Stimulated activated naive CD8-positive, alpha-beta T cell treated with anti-CD3 and anti-CD28 coated beads, Interleukin-15, Interleukin-2, amounts not matched to agents 100 U/mL and 50 U/mL, for 24 hours (primary cell): ENCODE measurements around the gene CHST14.
"Not testable (repeated sequence)": the region's sequence is repeated elsewhere in the genome, so short reads cannot be mapped to it uniquely, and the experiment has no call there.

Experiments
- ATAC-seq: fragments of 150-1000 bp; cut with Tn5 transposase; one replicate; pipeline ENCODE4 v1.10.0; 2021
- DNase-seq: peaks from one replicate; pipeline ENCODE4 v3.0.0; 2021

The CHST14 gene

DNA sequence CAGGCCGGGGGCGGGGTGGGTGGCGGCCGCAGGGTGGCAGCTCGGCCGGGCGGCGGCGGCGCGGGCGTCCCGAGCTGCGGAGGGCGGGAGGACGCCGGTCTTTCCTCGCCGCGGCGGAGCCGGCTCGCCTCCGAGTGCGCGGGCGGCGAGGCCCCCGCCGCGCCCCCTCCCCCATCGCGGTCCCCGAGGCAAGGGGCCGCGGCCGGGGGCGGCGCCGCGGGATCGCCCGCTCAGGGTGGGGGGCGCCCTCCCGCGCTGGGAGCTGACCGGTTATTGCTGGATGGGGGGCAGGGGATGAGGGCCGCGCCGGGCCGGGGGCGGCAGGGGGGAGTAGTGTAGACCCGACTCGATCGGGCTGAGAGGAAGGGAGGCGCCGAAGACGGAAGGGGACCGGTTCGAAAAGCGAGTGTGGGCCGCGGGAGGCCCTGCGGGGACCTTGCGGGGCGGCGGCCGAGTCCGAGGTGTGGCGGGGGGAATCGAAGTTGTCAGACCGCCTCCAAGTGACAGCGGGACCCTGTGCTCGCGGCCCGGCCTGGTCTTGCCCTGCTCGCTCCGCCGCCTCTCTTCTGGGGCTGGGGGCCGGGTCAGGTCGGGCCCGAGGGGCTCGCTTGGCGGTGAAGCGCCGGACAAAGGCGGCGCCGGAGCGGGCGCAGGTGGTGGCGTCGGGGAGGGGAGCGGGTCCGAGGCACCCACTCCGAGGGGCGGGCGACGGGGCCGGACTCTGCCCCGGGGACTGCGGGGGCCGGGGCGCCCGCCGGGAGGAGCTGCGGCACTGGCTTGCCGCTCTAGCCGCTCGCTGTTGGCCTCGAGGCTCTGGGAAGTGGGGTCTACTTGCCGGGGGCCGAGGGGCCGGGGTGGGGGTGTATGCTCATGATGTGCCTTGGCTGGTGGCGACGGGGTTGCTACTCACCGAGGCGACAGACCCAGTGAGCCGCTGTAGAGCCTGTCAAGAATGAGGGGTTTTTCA, 28.9 kb upstream of the CHST14 start:
- peak; percentile 44 for DNase-seq
- no peak for ATAC-seq

DNA sequence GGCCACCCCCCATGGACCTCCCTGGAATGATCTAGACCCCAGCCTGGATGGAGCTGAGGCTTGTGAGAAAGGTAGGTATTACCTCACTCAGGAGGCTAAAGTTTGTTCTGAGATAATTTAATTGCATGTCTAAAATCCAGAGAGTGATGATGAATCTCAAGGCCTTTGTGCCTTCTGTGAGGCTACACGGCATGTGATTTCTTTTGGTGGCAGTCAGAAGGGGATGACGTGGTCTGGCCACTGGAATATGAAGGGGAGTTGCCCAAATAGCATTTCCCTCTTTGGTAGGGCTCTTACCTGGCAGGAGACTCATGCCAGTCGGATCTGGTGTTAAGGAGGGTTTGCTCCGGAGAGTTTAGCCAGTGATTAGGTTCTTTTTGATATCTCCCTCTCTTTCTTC, 27.5 kb upstream of the CHST14 start:
- no peak for DNase-seq
- ATAC-seq, result no peak

DNA sequence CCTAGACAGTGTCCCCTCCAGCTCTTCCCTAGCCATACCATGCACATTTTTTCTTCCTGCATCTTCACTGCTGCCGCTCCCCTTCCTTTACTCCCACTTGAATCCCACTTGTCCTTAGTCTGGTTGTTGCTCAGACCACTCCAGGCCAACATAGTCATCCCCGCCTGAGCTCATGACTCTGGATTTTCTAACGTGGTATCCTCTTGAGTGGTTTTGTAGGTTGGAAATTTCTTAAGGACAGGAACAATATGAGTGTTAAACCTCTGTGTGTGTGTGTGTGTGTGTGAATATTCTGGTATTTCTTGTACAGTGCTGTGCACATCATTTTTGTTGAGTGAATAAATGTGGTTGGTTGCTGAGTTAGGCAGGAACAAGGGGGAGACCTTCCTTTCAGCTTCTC, 26.9 kb upstream of the CHST14 start:
- no peak for DNase-seq
- ATAC-seq, result no peak

DNA sequence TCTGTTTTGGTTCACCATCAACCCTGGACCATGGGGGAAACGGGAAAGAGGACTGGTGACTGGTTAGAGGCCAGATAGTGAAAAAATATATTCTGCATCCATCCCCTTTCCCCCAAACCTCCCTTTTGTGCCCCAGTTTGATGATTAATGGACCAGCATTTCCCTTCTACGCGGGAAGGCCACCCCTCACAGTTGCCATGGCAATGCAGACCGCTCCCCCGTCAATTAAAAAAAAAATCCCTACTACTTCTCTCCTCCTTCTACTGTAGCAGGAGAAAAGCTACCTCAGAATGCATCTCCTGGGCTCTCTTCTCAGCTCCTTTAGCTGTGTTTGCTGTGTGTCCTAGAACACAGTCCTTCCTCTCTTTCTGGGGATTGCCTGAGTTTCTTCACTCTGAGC, 26.0 kb upstream of the CHST14 start:
- ATAC-seq, result no peak
- no peak for DNase-seq

DNA sequence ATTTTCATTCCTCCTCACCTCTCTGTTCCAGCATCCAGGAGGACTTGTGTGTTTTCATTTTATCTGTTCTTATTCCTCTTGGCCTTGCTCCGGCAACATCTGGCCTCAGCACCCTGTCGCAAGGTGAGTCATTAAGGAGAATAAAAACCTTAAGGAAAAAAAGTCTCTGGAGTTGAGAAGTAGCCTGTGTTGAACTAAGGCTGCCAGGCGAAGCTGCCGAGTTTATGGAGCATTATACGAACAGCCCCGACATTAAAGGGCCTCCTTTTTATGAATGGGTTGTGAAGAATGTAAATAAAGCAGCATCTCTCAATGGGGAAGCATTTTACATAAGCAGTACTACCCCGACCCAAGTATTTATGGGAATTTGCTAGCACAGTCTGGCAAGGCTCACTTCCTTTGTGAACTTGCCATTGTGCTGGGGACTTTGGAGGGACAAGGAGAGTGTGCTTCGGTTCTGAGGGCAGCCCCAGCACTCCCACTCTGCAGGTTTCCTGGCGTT, 25.3 kb upstream of the CHST14 start:
- DNase-seq (no peak), ATAC-seq (no peak)

DNA sequence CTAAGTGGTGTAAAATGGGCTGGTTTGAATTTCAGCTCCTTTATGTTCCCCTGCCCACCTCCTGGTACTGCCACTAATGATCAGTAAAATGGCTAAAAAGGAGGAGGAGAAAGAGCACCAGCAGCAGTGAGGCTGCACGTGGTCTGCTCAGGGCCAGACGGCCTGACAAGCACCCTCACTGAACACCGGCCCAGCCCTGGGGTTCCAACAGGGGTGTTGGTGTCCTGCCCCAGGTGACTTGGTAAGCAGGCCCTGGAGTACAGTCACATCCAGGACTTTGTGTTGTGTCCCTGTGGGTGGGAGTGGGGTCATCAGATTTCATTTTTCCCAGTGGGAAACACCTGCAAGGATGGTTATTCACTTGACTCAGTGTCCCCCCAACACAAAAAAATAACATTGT, 24.6 kb upstream of the CHST14 start:
- ATAC-seq (no peak), DNase-seq (no peak)

DNA sequence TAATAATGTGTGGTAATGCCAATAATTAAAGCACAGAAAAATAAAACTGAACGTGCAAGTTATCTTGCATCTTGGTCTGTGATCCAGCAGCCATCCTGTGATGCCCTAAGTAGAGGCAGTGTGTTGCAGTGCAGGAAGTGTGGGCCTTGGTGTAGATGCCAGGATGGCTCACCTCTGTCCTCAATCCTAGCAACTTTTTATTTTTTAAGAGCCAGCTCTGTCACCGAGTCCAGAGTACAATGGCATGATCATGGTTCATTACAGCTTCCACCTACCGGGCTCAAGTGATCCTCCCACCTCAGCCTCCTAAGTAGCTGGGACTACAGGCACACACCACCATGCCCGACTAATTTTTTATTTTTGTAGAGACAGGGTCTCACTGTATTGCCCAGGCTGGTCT, 22.4 kb upstream of the CHST14 start:
- DNase-seq, result no peak
- no peak for ATAC-seq

DNA sequence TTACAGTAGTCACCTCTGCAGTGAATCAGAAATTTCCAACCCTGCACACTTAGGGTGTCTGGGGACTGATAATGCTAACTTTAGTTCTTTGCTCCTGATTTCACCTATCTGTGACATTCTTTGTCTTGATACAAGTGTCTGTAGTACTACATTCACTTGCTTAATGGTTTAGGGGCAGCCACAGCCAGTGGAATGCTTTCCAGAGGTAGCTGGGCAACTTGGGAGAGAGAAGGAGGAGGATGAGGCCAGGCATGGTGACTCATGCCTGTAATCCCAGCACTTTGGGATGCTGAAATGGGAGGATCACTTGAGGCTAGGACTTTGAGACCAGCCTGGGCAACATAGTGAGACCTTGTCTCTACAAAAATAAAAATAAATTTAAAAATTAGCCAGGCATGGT, 21.5 kb upstream of the CHST14 start:
- no peak for DNase-seq
- ATAC-seq, result no peak

DNA sequence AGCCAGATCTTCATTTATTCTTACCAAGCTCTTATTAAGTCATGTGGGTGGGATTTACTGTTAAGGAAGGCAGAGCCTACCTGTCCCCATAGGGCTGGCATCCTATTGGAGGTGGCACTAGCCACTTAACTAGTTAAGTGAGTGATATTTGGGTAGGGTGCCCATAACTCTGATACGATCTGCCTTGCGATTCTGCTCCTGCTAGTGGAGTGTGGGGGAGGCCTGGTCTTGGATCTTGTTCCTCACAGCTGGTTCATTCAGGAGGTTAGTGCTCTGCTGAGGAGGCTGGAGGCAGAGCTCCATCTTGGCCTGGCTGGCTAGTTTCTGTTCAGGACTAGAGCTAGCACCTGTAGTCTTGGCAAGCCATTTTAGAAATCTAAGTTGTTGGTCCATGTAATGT, 20.7 kb upstream of the CHST14 start:
- DNase-seq, result no peak

DNA sequence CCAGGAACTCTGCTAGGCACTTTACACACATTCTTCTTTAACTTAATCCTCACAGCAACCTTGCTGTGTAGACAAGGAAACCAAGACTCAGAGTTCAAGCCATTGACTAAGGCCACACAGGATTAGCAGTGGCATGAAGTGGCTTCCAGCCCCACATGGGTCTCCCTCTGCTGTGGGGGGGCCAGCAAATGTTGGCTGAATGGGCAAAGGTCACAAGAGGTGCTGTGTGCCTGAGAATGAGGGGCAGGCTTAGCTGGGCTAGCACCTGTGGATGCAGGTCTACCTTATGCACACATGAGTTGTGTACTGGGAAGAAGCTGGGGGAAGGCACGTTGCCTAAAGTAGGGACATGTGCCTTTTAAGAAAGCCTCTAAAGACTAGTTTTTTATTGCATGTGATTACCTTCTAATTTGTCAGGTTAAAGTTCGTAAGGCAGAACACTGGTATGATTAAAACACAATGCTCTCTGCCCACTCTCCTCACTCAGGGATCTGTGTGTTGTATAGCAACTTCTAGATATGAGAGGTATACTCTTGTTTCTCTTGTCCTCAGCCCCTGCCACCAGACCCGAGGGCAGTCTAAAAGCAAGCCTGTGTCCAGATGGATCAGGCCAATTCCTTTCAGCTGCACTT, 19.1 kb upstream of the CHST14 start:
- DNase-seq (no peak), ATAC-seq (no peak)

More for the DNA sequence above, 20.7 kb upstream of the CHST14 start:
- ATAC-seq, result no peak

DNA sequence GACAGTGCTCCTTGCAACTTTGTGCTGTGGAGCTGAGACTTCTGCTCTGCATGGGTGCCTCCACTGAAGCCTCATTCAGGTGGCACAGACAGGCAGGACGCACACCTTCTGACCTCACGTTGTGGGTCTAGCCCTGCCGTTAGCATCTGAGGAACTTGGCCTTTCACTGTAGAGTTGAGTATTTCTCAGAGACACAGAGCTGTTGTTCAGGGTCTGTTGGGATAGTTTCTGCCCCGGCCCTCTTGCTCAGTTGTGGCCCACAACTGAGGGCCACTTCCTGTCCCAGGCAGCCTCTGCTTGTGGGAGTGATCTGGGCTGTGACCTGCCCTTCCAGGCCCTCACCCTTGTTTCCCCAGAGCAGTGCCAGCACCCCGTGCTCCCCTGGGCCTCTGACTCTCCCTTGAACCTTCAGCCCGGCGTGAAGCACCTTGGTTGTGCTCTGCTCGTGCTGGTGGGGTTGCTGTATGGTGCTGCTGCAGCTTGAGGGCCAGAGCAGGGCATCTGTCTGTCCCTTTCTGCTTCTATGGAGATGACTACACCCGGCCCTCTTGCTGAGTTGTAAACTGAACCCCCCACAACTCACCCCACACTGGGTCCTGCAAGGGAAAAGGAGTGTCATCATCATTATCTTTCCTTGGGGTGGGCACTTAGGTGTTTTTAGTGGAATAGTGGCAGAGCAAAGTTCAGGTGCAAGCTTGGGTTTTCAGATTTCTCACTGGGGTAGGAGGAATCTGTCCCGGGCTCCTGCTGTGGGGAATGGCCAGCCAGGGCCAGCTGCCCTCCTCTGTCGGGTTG, 18.3 kb upstream of the CHST14 start:
- peak; percentile 35 for ATAC-seq
- no peak for DNase-seq

DNA sequence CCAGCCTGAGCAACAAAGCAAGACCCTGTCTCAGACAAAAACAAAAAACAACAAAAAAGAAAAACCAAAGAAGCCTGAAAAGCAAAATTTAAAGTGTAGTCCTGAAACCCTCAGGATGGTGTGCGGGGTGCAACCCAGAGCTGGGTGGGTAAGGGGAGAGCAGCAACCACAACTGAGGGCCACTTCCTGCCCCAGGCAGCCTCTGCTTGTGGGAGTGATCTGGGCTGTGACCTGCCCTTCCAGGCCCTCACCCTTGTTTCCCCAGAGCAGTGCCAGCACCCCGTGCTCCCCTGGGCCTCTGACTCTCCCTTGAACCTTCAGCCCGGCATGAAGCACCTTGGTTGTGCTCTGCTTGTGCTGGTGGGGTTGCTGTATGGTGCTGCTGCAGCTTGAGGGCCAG, 16.8 kb upstream of the CHST14 start:
- peak; percentile 53 for ATAC-seq
- DNase-seq, result not testable (repeated sequence)

DNA sequence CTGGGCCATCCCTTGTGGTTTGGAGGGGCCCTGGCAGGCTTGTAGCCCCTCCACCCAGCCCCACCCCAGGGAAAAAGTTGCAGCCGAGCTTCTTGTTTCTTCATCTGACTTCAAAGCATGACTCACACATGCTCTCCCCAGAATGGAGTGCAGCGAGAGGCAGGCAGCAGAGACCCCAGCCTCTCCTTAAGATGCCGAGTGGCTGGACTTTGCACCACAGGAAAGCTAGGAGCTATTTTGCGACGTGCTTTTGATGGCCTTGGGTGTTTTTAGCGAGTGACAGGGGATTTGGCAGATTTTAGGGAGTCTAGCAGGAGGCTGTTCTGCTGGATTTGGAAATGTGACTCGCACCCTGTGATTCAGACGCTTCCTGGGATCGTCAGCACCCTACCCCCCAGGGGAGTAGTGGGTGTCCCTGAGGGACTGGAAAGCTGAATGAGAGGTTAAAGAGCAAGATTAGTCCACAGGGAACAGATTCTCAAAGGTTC, 15.8 kb upstream of the CHST14 start:
- DNase-seq (no peak), ATAC-seq (peak; percentile 52)

DNA sequence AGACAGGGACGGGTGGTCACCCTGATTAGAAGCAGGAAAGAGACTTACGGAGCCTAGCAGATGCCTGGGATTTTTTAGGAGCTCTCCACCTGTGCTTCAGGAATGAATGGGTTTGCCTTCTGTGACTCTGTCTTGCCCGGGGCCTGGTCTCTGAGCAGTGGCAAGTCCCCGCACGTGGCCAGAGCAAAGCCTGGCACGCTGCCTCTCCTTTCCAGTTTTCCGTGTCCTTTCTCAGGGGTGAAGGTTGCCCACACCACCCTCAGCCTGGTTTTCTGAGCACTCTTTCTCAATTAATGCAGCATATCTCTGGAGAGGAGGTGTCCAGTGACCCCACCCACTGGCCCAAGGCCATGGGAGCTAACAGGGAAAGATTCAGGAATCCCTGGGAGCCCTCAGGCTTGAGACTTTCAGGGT, 14.5 kb upstream of the CHST14 start:
- ATAC-seq (no peak), DNase-seq (no peak)

DNA sequence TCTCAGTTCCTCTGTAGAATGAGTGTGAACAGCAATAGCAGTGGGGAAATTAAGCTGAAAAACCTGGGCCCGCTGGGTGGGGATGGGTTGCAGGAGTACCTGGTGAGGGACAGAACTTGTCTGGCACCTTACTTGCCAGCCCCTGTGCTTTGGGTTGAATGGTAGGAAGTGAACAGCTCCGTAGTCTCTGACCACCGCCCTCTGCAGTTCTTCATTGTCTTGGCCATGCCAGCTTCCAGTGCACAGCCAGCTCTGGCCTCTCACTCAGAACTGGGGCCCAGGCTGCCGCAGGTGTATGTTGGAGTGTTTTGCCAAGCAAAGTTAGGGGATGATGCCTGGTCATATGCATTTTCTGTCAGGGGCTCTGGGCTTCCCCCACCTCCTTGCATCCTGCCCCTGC, 14.0 kb upstream of the CHST14 start:
- DNase-seq (no peak), ATAC-seq (no peak)

DNA sequence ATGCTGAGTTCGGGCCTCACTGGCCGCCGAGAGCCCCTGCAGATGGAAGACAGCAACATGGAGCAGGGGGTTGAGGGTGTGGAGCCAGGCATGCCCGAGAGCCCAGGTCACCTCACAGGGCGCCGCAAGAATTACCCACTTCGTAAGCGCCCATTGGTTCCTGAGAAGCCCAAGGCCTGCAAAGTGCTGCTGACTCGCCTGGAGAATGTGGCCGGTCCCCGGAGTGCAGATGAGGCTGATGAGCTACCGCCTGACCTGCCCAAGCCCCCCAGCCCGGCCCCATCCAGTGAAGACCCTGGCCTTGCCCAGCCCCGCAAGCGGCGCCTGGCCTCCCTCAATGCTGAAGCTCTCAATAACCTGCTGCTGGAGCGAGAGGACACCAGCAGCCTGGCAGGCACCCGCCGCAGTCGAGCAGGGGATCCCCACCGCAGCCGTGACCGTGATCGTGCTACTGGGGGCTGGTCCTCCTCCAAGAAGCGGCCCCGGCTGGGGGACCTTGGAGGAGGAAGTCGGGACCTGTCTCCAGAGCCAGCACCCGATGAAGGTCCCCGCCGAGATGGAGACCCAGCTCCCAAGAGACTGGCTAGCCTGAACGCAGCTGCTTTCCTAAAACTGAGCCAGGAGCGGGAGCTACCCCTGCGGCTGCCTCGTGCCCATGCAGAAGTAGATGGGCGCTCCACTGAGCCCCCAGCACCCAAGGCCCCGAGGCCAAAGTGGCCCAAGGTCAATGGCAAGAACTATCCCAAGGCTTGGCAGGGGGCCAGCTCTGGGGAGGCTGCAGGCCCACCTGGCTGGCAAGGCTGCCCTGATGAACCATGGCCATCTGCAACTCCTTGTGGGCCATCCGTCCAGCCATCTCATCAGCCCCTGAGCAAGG, 12.1 kb upstream of the CHST14 start:
- ATAC-seq (no peak), DNase-seq (no peak)

DNA sequence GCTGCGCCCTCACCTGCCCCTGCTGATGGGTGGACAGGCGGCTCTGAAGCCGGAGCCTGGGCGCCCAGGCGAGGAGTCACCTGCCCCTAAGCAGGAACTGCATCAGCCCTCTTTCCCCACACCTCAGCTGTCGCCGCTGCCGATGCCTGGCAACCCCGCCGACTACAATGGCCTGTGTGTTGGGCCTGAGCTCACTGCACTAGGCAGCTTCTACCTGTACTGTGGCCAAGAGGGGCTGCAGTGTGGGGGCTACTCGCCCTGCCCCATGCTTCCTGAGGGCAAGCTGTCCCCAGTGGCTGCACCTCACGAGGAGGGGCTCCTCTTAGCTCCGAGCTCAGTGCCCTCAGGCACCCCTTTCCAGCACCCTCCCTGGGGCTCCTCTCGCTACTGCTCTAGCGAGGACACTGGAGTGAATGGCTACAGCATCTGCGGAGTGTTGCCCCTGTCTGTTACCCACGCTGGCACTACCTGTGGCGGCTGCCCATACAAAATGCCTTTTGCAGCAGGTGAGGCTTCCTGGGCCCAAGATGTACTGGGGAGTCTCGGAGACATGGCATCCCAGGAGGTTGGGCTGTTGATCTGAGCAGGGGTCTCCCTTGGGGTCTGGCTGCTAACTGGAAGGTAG, 11.3 kb upstream of the CHST14 start:
- no peak for DNase-seq
- ATAC-seq, result no peak

DNA sequence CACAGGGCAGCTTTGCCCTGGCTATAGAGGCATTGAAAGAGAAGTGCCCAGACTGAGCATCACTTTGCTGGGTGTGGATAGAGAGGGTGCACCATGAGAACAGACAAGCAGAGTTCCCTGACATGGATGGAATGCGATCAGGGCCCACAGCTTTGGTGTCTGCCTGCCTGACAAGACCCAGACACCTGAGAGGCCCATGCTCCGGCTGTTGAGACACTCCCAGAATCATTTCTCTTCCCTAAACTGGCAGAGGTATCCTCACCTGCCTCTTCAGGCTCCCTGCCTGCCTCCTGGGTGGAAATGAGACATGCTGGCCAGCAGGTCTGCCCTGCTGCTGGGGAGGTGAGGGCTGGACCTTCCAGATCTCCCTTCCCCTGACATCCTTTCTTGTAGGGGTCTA, 10.4 kb upstream of the CHST14 start:
- ATAC-seq (no peak), DNase-seq (no peak)

DNA sequence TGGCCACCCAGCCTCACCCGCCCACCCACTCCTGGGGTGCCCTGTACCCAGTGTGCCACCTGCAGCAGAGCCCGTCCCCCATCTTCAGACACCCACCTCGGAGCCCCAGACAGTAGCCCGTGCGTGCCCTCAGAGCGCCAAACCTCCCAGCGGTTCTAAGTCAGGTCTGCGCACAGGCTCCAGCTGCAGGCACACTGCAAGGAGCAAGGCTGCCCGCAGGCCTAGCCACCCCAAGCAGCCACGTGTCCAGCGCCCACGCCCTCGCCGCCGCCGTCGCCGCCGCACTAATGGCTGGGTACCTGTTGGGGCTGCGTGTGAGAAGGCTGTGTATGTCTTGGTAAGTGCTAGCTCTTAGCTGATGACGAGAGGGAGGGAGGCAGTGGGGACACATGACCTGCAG, 8.8 kb upstream of the CHST14 start:
- ATAC-seq, result no peak
- DNase-seq, result no peak

DNA sequence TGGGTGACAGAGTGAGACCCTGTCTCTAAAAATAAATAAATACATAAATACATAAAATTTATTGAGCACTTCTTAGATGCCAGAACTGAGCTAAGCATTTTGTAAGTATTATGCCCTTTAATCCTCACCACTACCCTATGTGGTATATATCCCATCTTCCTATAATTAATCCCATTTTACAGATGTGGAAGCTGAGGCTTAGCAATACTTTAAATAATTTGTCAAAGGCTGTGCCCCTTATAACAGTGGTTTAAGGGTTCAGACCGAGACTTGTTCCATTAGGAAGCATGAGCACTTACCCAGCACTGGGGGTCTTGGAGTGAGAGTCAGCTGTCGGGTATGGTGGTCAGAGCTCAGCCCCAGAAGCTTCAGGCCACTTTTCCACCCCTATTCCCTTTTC, 7.5 kb upstream of the CHST14 start:
- ATAC-seq, result no peak
- DNase-seq, result no peak
